Metanephros (tissue), 2 donors: ENCODE data around the gene THAP12. TPM values are rescaled to one million over a fixed set of nuclear protein-coding genes. Genes with fewer than 3 reads are reported as not detected.

Source experiments
- small RNA-seq: library from RNA; depleted of rRNA; stranded (forward); fragments of <200 nt; gene quantifications from one replicate; pipeline ENCODE3, GENCODE V24; 2014; ENCODE audit warnings: low replicate concordance
- total RNA-seq: library from RNA; depleted of rRNA; stranded (reverse); fragments of >200 nt; gene quantifications from one replicate; pipeline ENCODE4 v1.2.3, GENCODE V29; 2014

The THAP12 gene
- total RNA-seq: 34.3 TPM

DNA sequence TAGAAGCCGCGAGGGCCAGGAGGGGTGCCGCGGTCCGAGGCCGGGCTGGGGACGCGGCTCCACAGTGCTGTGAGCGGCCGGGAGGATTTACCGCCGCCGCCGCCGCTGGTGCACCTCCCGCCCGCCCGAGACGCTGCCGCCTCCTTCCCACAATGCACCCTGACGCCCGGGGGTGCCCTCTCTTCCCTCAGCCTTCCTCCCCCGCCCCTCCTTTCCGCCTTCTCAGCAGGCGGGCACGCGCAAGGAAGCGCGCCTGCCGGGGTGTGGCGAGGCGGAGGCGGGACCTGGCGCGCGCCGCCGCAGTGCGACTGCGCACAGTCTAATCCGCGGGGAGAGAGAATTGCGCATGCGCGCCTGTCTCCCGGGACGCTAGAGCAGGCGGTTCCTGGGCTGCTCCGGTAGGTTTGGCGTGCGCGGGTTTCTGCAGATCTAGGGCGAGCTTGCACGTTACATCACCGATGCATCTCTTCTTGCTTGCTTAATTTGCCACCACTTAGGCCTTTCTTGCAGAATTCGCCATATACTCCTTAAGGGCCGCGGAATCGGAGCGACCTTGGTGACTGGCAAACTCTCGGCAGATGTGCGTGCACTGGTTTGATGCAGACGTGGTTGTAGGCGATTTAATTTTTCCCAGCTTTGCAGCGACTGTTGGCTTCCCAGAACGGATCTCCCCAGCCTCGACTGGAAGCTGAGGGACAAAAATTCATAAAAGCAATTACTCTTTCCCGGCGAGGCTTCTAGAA, at the start of gene THAP12, which contains the start of gene GVQW3:
TSS of gene THAP12 (minus strand) at position 156 of the 743 bp plus-strand sequence. CDS start 296 bp downstream, outside the sequence.
TSS of gene GVQW3 (plus strand) at position 347 of the 743 bp plus-strand sequence. CDS start 506 bp downstream, outside the sequence.

Small RNA genes lying within 50 kb of the gene (small RNA-seq; reads per million reads assigned to genes)
- gene RF00019: not detected

Other genes starting within 250 kb of the THAP12 start
- gene WNT11, start 174.6 kb downstream of the THAP12 start, total RNA-seq: 30.8 TPM
- 7.9 TPM for gene GVQW3, start 191 bp upstream of the THAP12 start, total RNA-seq
- 39.2 TPM for gene EMSY, start 63.9 kb upstream of the THAP12 start, total RNA-seq